ENCODE results near the gene CAVIN2. TPM values are rescaled to one million over a fixed set of nuclear protein-coding genes. Genes with fewer than 3 reads are reported as not detected.
"Not testable (repeated sequence)": the region's sequence is repeated elsewhere in the genome, so short reads cannot be mapped to it uniquely, and the experiment has no call there.

CAVIN2 gene
- total RNA-seq, 1 donor from 2014 or later, result 50.6 TPM

- no peak for TF ChIP-seq CTCF (IDR thresholded peaks at IDR 0.05)
- no peak for TF ChIP-seq POLR2A (IDR thresholded peaks at IDR 0.05)
- TF ChIP-seq POLR2AphosphoS5 (IDR thresholded peaks at IDR 0.05; ENCODE audit: insufficient read depth in 1 of 2, low read depth in 1 of 2), result no peak
- Histone ChIP-seq H3K27ac (no peak overlapping the region), H3K36me3 (no peaks in the 10 kb centered on the region), H3K4me1 (no peaks in the 10 kb centered on the region), H3K4me3 (no peak overlapping the region), H3K9me3 (no peaks in the 10 kb centered on the region), H3K27me3 (no peaks in the 10 kb centered on the region)
- no peak for DNase-seq (ENCODE audit: extremely low spot score in 2 of 2)
- intact Hi-C loops (cut with DNase I), result no loop called here
Measured at GRCh38 chr2:191790737-191791136, 56.2 kb downstream of the CAVIN2 start.

GRCh38 chr2:191789796-191790195 lies 57.1 kb downstream of the CAVIN2 start:
- DNase-seq (ENCODE audit: extremely low spot score in 2 of 2), result no peak
- Histone ChIP-seq H3K27ac (no peak overlapping the region), H3K4me3 (no peak overlapping the region), H3K4me1 (no peaks in the 10 kb centered on the region), H3K27me3 (no peaks in the 10 kb centered on the region), H3K36me3 (no peaks in the 10 kb centered on the region), H3K9me3 (no peaks in the 10 kb centered on the region)
- intact Hi-C loops (cut with DNase I), result no loop called here
- TF ChIP-seq POLR2A (IDR thresholded peaks at IDR 0.05) (no peak), CTCF (IDR thresholded peaks at IDR 0.05) (no peak), POLR2AphosphoS5 (IDR thresholded peaks at IDR 0.05; ENCODE audit: insufficient read depth in 1 of 2, low read depth in 1 of 2) (no peak)

GRCh38 chr2:191786694-191787093 lies 60.2 kb downstream of the CAVIN2 start:
- DNase-seq (ENCODE audit: extremely low spot score in 2 of 2), result no peak
- H3K27me3 ChIP-seq, result no peaks in the 10 kb centered on the region
- no peaks in the 10 kb centered on the region for H3K4me1 ChIP-seq
- no peak overlapping the region for H3K27ac ChIP-seq
- no peaks in the 10 kb centered on the region for H3K36me3 ChIP-seq
- H3K9me3 ChIP-seq, result no peaks in the 10 kb centered on the region
- no peak overlapping the region for H3K4me3 ChIP-seq
- no peak for TF ChIP-seq CTCF (IDR thresholded peaks at IDR 0.05)
- no peak for TF ChIP-seq POLR2AphosphoS5 (IDR thresholded peaks at IDR 0.05; ENCODE audit: insufficient read depth in 1 of 2, low read depth in 1 of 2)
- no peak for TF ChIP-seq POLR2A (IDR thresholded peaks at IDR 0.05)
- intact Hi-C loops (cut with DNase I), result no loop called here

GRCh38 chr2:191785651-191786050 lies 61.2 kb downstream of the CAVIN2 start:
- H3K9me3 ChIP-seq; H3K36me3 ChIP-seq; intact Hi-C loops (cut with DNase I); H3K27ac ChIP-seq; H3K27me3 ChIP-seq; H3K4me1 ChIP-seq; H3K4me3 ChIP-seq; DNase-seq (ENCODE audit: extremely low spot score in 2 of 2): not testable (repeated sequence)

Other genes starting within 250 kb of the CAVIN2 start
- gene NABP1, start 169.0 kb downstream of the CAVIN2 start, total RNA-seq, result 35.1 TPM